Parathyroid adenoma (tissue), 2 donors: ENCODE results near the gene OTOP3.
"Not testable (repeated sequence)": the region's sequence is repeated elsewhere in the genome, so short reads cannot be mapped to it uniquely, and the experiment has no call there.

Source experiments
- H2AFZ ChIP-seq: fragments of 300-600 bp; sonication (generic); one replicate; pipeline ENCODE4 v1.7.0; 2017; ENCODE audit warnings: antibody characterized with exemption, mild to moderate bottlenecking
- H3K27ac ChIP-seq: fragments of 300-600 bp; sonication (generic); one replicate; pipeline ENCODE4 v1.7.0; 2017
- H3K27me3 ChIP-seq: fragments of 300-600 bp; sonication (generic); one replicate; pipeline ENCODE4 v1.7.0; 2017; ENCODE audit warnings: low read length; ENCODE audit not compliant: control insufficient read depth, insufficient read depth
- H3K36me3 ChIP-seq: fragments of 300-600 bp; sonication (generic); one replicate; pipeline ENCODE4 v1.7.0; 2017; ENCODE audit warnings: low read length; ENCODE audit not compliant: control insufficient read depth, insufficient read depth
- H3K4me1 ChIP-seq: fragments of 300-600 bp; sonication (generic); one replicate; pipeline ENCODE4 v1.7.0; 2017; ENCODE audit warnings: control low read depth
- H3K4me2 ChIP-seq: fragments of 300-600 bp; sonication (generic); one replicate; pipeline ENCODE4 v1.7.0; 2017; ENCODE audit warnings: low read length
- H3K4me3 ChIP-seq: fragments of 300-600 bp; sonication (generic); one replicate; pipeline ENCODE4 v1.7.0; 2017; ENCODE audit warnings: low read depth, low read length
- H3K79me2 ChIP-seq: fragments of 300-600 bp; sonication (generic); one replicate; pipeline ENCODE4 v1.7.0; 2017; ENCODE audit warnings: control low read depth
- H3K9ac ChIP-seq: fragments of 300-600 bp; sonication (generic); one replicate; pipeline ENCODE4 v1.7.0; 2017; ENCODE audit warnings: mild to moderate bottlenecking
- H3K9me3 ChIP-seq: fragments of 300-600 bp; sonication (generic); one replicate; pipeline ENCODE4 v1.7.0; 2017; ENCODE audit warnings: low read length; ENCODE audit not compliant: control insufficient read depth
- TF ChIP-seq, protein P1 (sequence below): fragments of 300-600 bp; sonication (generic); IDR thresholded peaks from one replicate; pipeline ENCODE4 v1.7.0; 2017; ENCODE audit warnings: antibody characterized with exemption, mild to moderate bottlenecking
- donor health status: primary hyperparathyroidism.

The OTOP3 gene

GRCh38 chr17:74979408-74980146 is 43.9 kb downstream of the OTOP3 start:
- Histone ChIP-seq H3K36me3 (no peaks in the 10 kb centered on the region), H3K27me3 (no peaks in the 10 kb centered on the region), H3K9me3 (no peaks in the 10 kb centered on the region), H3K4me2 (no peak overlapping the region), H2AFZ (no peak overlapping the region), H3K27ac (no peak overlapping the region), H3K79me2 (no peaks in the 10 kb centered on the region), H3K4me1 (peaks cover 8% of the 10 kb centered on the region), H3K9ac (no peak overlapping the region), H3K4me3 (no peak overlapping the region)
- TF ChIP-seq, protein P1, sequence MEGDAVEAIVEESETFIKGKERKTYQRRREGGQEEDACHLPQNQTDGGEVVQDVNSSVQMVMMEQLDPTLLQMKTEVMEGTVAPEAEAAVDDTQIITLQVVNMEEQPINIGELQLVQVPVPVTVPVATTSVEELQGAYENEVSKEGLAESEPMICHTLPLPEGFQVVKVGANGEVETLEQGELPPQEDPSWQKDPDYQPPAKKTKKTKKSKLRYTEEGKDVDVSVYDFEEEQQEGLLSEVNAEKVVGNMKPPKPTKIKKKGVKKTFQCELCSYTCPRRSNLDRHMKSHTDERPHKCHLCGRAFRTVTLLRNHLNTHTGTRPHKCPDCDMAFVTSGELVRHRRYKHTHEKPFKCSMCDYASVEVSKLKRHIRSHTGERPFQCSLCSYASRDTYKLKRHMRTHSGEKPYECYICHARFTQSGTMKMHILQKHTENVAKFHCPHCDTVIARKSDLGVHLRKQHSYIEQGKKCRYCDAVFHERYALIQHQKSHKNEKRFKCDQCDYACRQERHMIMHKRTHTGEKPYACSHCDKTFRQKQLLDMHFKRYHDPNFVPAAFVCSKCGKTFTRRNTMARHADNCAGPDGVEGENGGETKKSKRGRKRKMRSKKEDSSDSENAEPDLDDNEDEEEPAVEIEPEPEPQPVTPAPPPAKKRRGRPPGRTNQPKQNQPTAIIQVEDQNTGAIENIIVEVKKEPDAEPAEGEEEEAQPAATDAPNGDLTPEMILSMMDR, result no peak

GRCh38 chr17:74981318-74981978 is 45.8 kb downstream of the OTOP3 start:
- peak overlapping the region; percentile 83 for H2AFZ ChIP-seq
- no peaks in the 10 kb centered on the region for H3K36me3 ChIP-seq
- H3K4me3 ChIP-seq, result peak overlapping the region; percentile 70
- H3K27me3 ChIP-seq, result no peaks in the 10 kb centered on the region
- peak overlapping the region; percentile 94 for H3K27ac ChIP-seq
- peaks cover 8% of the 10 kb centered on the region for H3K4me1 ChIP-seq
- H3K9me3 ChIP-seq, result no peaks in the 10 kb centered on the region
- peak overlapping the region; percentile 40 for H3K9ac ChIP-seq
- no peaks in the 10 kb centered on the region for H3K79me2 ChIP-seq
- TF ChIP-seq, protein P1, result no peak
- peak overlapping the region; percentile 71 for H3K4me2 ChIP-seq

DNA sequence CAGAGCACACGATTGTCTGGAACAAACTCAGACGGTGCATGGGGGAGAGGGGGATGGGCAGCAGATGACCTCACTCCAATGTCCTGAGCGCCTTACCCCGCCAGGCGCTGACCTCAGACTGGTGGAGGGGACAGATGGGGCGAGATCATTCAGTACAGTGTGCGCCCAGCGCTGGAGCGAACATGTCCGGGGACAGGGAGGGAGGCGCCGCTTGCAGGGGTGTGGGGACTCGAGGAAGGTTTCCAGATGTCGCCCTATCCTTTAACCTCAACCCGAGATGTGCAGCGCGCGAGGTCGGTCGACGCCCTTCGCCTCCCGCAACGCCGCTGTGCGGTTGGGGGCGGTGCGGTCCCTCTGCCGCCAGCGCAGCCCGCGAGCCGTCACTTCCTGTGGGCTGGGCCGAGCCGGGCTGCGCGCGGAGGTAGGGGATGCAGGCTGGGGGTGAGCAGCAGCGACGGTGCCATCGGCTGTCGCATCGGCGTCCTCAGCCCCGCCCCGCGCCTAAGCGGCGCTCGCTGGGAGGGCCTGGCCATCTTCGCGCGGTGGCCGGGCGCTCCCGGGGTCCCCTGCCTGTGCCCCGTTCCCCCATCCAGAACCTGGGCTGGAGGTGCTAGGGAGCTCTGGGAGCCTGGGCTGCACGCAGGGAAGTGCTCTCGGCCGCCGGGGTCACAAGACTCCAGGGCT is 46.4 kb downstream of the OTOP3 start:
- Histone ChIP-seq H3K4me1 (peaks cover 10% of the 10 kb centered on the region), H3K4me3 (peak overlapping the region; percentile 70), H3K9me3 (no peaks in the 10 kb centered on the region), H3K27ac (peak overlapping the region; percentile 94), H3K79me2 (no peaks in the 10 kb centered on the region), H3K4me2 (peak overlapping the region; percentile 71), H3K27me3 (no peaks in the 10 kb centered on the region), H2AFZ (peak overlapping the region; percentile 83), H3K9ac (peak overlapping the region; percentile 40), H3K36me3 (no peaks in the 10 kb centered on the region)
- TF ChIP-seq, protein P1, result no peak

DNA sequence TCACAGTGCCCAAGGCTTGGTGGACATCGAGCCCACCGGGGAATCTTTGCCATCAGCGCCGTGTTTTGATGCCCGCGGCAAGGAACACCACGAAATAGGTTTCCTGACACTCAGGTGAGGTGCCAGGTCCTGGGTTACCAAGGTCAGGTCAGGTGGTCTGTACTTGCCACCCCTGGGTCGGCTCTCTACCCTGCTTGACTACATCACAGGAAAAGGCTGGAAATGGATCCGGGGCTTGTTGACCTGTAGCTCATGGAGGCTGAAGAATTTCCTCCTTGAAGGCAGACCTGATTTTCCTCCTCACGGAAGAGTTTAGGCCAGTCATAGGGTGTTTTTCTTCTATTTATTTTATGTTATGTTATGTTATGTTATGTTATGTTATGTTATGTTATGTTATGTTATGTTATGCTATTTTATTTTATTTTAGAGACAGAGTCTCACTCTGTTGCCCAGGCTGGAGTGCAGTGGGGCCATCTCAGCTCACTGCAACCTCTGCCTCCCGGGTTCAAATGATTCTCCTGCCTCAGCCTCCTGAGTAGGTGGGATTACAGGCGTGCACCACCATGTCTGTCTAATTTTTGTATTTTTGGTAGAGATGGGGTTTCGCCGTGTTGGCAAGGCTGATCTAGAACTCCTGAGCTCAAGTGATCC is 47.1 kb downstream of the OTOP3 start:
- Histone ChIP-seq H3K4me1 (peaks cover 12% of the 10 kb centered on the region), H3K4me3 (peak overlapping the region; percentile 70), H2AFZ (peak overlapping the region; percentile 83), H3K27ac (peak overlapping the region; percentile 94), H3K4me2 (peak overlapping the region; percentile 71)
- not testable (repeated sequence) for H3K36me3 ChIP-seq, H3K27me3 ChIP-seq, H3K9ac ChIP-seq, H3K9me3 ChIP-seq, H3K79me2 ChIP-seq

DNA sequence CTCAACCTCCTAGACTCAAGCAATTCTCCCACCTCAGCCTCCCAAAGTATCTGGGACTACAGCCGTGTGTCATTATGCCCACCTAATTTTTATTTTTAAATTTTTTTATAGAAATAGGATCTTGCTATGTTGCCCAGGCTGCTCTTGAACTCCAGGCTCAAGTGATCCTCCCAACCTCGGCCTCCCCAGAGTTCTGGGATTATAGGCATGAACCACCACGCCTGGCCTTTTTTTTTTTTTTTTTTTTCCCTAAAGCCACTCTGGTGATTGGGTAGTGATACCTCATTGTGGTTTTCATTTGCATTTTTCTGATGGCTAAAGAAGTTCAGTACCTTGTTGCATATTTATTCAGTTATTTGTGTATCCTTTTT is 50.5 kb downstream of the OTOP3 start:
- Histone ChIP-seq H3K27me3 (no peaks in the 10 kb centered on the region), H3K9me3 (no peaks in the 10 kb centered on the region), H3K4me3 (no peak overlapping the region), H3K9ac (no peak overlapping the region), H3K79me2 (no peaks in the 10 kb centered on the region), H3K36me3 (no peaks in the 10 kb centered on the region), H3K27ac (no peak overlapping the region), H3K4me2 (no peak overlapping the region), H3K4me1 (peaks cover 19% of the 10 kb centered on the region), H2AFZ (no peak overlapping the region)
- TF ChIP-seq, protein P1, result no peak
